ACHN (cell line): Measurements from ENCODE around the gene UBE2C.
"Not testable (repeated sequence)": the region's sequence is repeated elsewhere in the genome, so short reads cannot be mapped to it uniquely, and the experiment has no call there.

Experiments
- DNase-seq: peaks from one replicate; pipeline ENCODE4 v3.0.0-alpha.2; 2015
- in situ Hi-C: cut with HindIII; loops from 2 replicates; pipeline ENCODE4 v1.10.0; 2017; ENCODE audit warnings: low sequenced_read_pairs, low pct_ligation_motif_present, low pct_unique_long_range_greater_than_20kb

UBE2C gene

DNA sequence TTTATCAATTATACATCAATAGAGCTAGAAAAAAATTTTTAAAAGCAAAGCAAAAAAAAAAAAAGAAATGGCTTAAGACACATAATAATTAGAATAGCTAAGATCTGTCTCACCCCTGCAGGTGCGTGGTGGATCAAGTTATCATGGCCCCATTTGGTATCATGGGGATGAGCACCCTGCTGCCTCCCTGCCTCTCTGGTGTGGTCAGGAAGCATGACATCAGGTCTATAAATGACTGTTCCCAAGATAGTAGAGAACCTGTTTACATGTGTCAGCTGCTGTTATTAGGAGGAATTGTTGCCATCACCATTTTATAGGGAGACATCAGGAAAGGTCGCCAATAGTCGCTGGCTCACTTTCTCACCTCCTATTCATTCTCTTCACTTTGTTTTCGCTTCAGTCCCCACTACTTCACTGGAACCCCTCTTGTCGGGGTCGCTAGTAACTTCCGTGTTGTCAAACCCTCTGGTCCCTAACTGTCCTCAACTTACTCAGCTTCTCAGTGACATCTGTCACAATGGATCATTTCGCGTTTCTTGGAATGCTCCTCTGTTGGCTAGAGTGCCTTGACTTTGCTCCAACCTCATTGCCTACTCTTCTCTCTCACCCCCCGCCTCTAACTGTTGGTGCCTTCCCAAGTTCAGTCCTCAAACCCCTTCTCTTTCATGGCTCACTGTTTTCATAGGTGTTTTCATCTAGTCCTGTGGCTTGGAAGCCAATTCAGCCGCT lies 15.9 kb upstream of the UBE2C start:
- no peak for DNase-seq
- in situ Hi-C loops, result no loop called here

- DNase-seq, in situ Hi-C loops: not testable (repeated sequence)
Measured at GRCh38 chr20:45797510-45797909, 14.9 kb upstream of the UBE2C start.

DNA sequence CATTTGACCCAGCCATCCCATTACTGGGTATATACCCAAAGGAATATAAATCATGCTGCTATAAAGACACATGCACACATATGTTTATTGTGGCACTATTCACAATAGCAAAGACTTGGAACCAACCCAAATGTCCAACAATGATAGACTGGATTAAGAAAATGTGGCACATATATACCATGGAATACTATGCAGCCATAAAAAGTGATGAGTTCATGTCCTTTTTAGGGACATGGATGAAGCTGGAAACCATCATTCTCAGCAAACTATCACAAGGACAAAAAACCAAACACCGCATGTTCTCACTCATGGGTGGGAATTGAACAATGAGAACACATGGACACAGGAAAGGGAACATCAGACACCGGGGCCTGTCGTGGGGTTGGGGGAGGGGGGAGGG lies 14.5 kb upstream of the UBE2C start:
- in situ Hi-C loops, DNase-seq: not testable (repeated sequence)

GRCh38 chr20:45798935-45799642 lies 13.4 kb upstream of the UBE2C start:
- in situ Hi-C loops, result no loop called here
- DNase-seq, result peak; percentile 54

- in situ Hi-C loops, result no loop called here
- DNase-seq, result no peak
Measured at GRCh38 chr20:45801851-45802250, 10.6 kb upstream of the UBE2C start.

DNA sequence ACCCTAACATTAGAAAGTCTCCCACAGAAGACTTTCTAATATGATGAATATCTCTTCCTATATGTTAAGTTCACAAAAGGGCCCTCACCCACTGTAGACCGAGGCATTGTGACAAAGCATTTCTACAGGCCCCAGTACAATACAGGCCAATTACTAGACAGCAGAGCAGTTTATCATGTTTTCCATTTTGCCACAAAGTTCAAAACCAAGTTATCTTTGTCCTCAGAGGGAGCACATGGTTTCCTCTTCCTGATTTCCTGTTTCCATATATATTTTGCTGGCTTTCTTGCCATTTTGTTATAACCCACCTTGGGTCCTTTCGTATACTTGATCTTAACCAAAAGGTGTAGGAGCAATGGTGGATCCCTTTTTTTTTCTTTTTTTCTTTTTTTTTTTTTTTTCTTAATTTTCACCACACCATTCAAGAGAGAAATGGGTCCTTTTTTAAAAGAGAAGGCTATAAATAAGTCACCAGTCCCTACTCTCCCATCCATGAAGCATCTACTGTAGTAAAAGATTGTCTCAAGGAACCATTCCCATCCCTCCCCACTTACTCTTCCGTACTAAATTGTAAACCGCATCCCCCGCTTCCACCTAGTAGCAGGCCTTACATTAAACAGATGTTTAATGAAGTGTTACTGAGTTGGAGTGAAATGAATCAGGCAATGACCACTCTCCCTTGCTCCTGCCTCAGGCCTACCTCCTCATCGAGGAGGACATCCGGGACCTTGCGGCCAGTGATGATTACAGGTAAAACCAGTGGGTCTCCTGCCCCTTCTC lies 2.1 kb upstream of the UBE2C start:
- DNase-seq, result no peak
- in situ Hi-C loops, result no loop called here

GRCh38 chr20:45813006-45813340 lies 529 bp downstream of the UBE2C start:
- no peak for DNase-seq
- in situ Hi-C loops, result no loop called here

GRCh38 chr20:45813489-45813888 lies 1.0 kb downstream of the UBE2C start:
- no peak for DNase-seq
- in situ Hi-C loops, result no loop called here

GRCh38 chr20:45814314-45814713 lies 1.9 kb downstream of the UBE2C start:
- in situ Hi-C loops, result no loop called here

GRCh38 chr20:45816951-45817350 lies 4.5 kb downstream of the UBE2C start:
- in situ Hi-C loops, result no loop called here
- DNase-seq, result no peak

More at GRCh38 chr20:45814314-45814713, 1.9 kb downstream of the UBE2C start:
- DNase-seq, result no peak

GRCh38 chr20:45817376-45818194 lies 5.1 kb downstream of the UBE2C start:
- in situ Hi-C loops, result no loop called here
- peak; percentile 19 for DNase-seq

DNA sequence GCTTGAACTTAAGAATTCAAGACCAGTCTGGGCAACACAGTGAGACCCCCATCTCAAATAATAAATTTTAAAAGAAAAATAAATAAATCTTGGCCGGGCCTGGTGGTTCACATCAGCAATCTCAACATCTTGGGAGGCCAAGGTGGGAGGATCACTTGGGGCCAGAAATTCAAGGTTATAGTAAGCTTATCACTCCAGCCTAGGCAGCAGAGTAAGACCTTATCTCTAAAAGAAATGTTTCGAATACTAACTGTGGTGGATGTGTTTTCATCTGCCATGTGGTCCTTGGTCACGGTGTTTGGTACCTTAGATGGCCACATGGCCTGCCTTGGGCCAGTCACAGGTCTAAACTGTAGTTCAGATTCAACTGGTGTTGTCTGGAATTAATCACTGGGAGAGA lies 5.8 kb downstream of the UBE2C start:
- DNase-seq, result no peak
- in situ Hi-C loops, result no loop called here

DNA sequence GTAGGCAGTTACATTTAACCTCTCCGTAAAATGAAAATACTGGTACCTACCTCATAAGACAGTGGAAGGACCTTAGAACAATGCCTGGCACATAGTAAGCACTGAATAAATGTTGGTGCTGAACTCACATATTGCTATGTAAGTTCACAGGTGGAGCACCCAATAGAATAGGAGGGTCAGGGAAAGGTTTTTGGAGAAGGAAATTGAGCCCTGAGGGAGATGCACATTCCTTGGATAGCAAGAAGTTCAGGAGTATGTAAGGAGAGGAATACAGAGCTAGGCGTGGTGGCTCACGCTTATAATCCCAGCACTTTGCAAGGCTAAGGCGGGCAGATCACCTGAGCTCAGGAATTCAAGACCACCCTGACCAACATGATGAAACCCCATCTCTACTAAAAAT lies 7.0 kb downstream of the UBE2C start:
- in situ Hi-C loops, result no loop called here

GRCh38 chr20:45821947-45822346 lies 9.5 kb downstream of the UBE2C start:
- DNase-seq, result no peak
- in situ Hi-C loops, result no loop called here

More for the DNA sequence above, 7.0 kb downstream of the UBE2C start:
- DNase-seq, result no peak

DNA sequence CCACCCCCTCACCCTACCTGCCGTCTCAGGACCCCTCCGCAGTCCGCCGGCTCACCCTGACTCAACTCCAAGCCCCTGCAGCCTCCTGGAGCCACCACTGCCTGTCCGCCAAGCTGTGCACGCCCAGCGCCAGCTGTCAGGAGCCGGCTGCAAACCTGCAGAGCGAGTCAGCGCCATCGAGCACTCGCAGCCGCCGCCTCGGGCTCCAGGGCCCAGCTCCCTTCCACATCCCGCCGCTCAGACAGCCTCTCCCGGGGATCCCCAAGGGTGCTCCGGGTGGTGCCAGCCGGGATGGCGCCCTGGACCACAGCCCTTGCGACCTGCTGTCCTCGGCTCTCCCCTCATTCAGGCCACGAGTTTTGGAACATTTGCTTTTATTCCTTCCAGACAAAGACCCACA lies 10.4 kb downstream of the UBE2C start:
- in situ Hi-C loops, result no loop called here
- no peak for DNase-seq

GRCh38 chr20:45823949-45824835 lies 11.7 kb downstream of the UBE2C start:
- in situ Hi-C loops, result no loop called here
- DNase-seq, result peak; percentile 24

DNA sequence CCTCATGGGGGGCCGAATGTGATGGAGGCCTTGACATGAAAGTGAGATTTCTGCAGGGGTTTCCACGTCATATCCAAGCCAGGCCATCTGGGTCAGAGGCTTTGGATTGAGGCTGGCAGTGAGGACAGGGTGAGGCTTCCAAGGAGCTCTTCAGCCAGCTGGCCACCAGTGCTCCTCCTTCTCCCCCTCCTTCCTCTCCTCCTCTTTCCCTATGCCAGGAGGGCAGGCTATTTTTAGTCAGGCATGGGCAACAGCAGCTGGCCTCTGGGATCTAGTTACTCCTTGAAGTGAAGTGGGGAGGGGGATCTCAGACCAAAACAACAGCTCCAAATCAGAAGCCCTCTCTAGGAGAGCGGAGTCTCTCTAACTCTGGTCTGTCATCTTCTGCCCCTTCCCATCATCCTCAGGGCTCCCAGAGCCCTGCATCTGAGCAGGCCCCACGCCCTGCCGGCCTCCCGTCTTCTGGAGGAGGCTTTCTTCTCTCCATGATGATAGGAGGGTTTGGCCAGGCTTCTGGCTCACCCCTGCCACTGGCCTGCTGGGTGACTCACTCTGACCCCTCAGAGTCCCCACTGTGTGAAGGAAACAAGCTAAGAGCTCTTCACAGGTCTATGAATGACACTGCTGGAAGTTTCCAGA lies 14.1 kb downstream of the UBE2C start:
- in situ Hi-C loops, result no loop called here
- no peak for DNase-seq
